Stimulated activated CD4-positive, alpha-beta T cell treated with anti-CD3 and anti-CD28 coated beads, Interleukin-12 subunit alpha, Interleukin-12 subunit beta, amount 100 ng/mL, for 24 hours (primary cell): Measurements from ENCODE around the gene VWCE.

Experiments used
- DNase-seq, 2 experiments: peaks; one replicate each; pipeline ENCODE4 v3.0.0-alpha.2; 2020; ENCODE audit warnings: low read depth in 2 of 2

The VWCE gene

GRCh38 chr11:61329871-61330270, 34.8 kb upstream of the VWCE start:
- DNase-seq: no peak

GRCh38 chr11:61328351-61328750, 33.2 kb upstream of the VWCE start:
- no peak for DNase-seq

GRCh38 chr11:61327669-61328071, 32.6 kb upstream of the VWCE start:
- DNase-seq: no peak

- DNase-seq: no peak
These were observed 30.7 kb upstream of the VWCE start for GRCh38 chr11:61325649-61326414.

GRCh38 chr11:61315260-61315659, 20.1 kb upstream of the VWCE start:
- no peak for DNase-seq

- DNase-seq: no peak
These were observed 15.6 kb upstream of the VWCE start for GRCh38 chr11:61310749-61311148.

- DNase-seq: no peak
These were observed 14.6 kb upstream of the VWCE start for GRCh38 chr11:61309739-61310138.

GRCh38 chr11:61309141-61309540, 14.0 kb upstream of the VWCE start:
- no peak for DNase-seq

- no peak for DNase-seq
These were observed 12.2 kb upstream of the VWCE start for GRCh38 chr11:61307354-61307753.

DNA sequence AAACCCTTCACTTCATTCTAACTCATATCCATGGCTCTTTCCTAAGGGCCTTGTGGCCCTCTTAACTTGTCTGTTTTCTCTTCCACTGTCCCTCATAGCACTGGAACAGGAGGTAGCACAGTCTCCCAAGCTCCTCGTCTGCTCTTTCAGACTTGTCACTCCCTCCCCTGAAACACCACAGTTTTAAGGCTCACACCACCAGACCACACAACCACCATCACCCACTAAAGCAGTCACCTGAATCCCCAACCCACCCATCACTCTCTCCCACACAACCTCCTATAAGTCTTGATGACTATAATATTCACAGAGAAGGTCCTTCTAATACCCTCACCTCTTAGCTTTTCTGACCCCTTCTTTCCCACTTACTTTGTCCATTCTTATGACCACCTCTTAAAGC, 11.1 kb upstream of the VWCE start:
- DNase-seq: no peak

DNA sequence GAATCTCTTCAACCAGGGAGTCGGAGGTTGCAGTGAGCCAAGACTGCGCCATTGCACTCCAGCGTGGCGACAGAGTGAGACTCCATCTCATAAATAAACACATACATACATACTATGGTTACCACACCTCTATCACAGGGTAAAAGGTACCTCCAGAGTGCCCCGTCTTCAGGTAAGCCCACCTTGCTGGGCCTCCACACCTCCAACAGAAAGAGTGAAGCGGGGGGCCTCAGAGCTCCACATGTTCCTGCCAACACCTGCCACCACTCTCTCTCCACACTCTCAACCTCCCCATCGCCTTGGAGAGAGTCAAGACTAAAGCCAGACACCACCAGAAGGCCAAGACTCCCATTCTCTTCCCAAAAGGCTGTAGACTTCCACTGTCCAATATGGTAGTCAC, 10.3 kb upstream of the VWCE start:
- DNase-seq: no peak

GRCh38 chr11:61303725-61304124, 8.6 kb upstream of the VWCE start:
- no peak for DNase-seq

DNA sequence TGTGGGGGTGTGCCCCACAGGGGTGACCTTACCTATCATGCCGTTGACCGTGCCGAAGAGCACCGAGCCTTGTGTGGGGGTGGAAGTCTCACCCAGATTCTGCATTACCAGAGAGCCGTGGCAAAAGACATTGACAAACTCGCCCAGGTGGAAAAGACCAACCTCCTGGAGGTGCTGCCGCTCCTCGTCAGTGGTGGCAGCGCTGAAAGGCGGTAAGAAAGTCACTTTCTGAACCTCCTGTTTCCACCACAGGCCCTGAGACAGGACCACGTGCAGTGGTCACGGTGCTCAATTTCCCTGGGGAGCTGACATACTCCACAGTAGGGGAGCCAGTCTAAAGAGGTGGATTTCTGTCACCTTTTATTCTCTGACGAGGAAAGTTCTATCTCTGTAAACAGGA, 7.4 kb upstream of the VWCE start:
- DNase-seq: no peak

GRCh38 chr11:61298663-61299244, 3.6 kb upstream of the VWCE start:
- no peak for DNase-seq

GRCh38 chr11:61297746-61298145, 2.6 kb upstream of the VWCE start:
- DNase-seq: no peak

DNA sequence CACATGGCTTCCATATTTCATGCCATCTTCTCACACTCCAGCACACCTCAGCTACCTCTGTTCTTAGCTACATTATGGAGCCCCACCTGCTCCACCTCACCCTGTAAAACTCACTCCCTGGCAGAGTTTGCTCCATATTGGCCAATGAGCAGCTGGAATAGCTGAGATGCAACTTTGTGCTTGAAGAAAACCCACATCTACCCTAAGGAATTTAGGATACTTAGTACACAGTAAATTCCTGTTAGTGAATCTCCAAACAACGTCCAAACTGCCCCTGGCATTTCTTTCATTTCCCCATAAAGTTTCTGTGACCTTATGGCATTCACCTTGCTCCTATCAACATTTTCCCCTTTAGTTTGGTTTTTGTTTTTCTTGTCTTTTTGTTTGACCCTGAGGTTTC, 2.2 kb upstream of the VWCE start:
- no peak for DNase-seq

GRCh38 chr11:61295596-61295926, 445 bp upstream of the VWCE start:
- no peak for DNase-seq

GRCh38 chr11:61293867-61294716, 1.0 kb downstream of the VWCE start:
- DNase-seq: peak; percentile 19 to 44

- DNase-seq: no peak
These were observed 2.8 kb downstream of the VWCE start for GRCh38 chr11:61292356-61292755.

DNA sequence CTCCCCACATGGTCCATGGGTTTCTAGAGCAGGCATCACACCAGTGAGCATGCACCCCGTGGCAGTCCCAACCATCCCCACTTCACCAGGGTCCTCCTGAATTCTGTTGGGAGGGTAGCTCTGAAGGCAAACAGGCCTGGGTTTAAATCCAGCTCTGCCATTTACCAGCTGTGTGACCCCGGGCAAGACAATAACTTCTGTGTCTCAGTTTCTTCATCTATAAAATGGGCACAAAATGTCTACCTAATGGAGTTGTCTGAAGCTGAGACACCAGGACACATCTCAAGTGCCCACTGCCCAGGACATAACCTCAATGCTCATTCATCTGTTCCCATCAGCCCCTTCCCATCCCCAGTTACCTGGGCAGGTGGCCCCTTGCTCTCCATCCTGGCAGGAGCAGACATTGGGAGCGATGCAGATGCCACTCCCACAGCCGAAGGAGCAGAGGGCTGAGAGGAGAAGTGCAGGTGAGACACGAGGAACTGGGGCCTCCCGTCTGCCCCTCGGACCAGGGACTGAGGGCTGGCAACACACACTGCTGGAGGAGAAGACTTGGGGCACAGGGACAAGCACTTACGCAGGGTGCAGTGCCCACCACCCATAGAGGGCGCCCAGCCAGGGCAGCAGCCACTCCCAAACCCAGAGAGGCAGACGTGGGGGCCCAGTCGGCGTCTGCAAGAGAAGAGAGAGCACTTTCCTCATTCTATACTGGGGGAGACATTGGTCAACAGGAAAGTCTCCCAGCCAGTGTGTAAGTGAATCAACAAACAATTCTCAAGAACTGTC, 4.0 kb downstream of the VWCE start:
- no peak for DNase-seq

DNA sequence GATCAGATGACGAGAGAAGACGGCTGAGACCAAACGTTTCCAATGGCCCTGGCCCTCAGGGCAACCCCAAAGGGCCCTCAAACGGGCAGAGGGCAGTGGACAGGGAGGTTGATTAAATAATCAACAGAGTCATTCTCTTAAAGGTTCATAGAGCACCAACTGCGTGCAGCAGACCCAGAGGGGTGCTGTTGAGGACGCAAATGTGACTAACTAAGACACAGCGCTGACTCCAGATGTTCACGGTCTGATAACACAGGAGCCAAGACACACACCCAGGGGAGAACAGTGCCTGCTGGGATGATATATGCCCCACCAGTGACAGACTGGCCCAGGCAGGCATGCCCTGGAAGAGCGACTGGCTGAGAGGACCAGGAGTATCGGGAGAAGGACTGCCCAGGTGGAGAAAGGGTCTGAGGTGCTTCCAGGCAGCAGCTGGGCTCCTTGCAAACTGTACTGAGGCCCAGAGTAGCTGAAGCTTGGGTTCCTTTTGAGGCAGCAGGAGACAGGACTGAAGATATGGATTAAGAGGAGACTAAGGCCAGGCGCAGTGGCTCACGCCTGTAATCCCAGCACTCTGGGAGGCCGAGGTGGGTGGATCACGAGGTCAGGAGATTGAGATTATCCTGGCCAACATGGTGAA, 7.7 kb downstream of the VWCE start:
- DNase-seq: no peak

DNA sequence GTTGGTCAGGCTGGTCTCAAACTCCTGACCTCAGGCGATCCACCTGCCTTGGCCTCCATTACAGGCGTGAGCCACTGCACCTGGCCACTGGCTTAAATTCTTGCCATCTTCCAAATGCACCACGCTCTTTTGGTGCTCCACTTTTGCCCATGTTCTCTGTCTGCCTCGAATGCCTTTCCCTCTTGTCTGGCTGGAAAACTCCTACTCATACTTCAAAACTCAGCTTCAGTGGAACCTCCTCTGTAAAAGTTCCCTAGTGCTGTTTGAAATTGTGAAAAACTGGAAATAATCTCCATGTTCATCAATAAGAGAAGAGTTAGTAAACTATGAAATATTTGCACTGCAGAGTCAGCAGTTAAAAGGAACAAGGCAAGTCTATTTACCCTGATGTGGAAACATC, 11.5 kb downstream of the VWCE start:
- no peak for DNase-seq
